D721Med (cell line): ENCODE data around the gene MLYCD.

Experiments
- DNase-seq: peaks from one replicate; pipeline ENCODE4 v3.0.0; 2011; ENCODE audit warnings: low spot score; ENCODE audit not compliant: insufficient read length
- FAIRE-seq: peaks from 2 replicates; lab custom pipeline; 2011; peaks lifted over from hg19 to GRCh38; lab: Jason Lieb, UNC
- TF ChIP-seq, protein P1 (sequence below): IDR thresholded peaks from 2 replicates; pipeline ENCODE4 v1.5.1; 2012; ENCODE audit warnings: mild to moderate bottlenecking, control low read depth; ENCODE audit not compliant: insufficient read depth; ENCODE audit errors: missing control alignments

MLYCD gene

DNA sequence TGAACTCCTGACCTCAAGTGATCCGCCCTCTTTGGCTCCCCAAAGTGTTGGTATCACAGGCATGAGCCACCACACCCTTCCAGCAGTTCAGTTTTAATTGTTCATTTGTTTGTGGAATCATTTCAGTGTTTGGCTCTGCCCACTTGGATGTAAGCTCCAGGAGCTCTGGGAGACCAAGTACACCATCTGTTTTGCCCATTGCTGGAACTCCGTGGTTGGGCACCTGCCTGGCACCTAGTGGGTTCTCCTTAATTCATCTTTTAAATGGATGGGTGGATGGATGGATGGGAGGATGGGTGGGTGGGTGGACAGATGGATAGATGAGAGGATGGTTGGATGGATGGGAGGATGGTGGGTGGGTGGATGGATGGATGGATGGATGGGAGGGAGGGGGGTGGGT lies 68.2 kb downstream of the MLYCD start:
- FAIRE-seq (no peak), DNase-seq (no peak)
- TF ChIP-seq, protein P1, sequence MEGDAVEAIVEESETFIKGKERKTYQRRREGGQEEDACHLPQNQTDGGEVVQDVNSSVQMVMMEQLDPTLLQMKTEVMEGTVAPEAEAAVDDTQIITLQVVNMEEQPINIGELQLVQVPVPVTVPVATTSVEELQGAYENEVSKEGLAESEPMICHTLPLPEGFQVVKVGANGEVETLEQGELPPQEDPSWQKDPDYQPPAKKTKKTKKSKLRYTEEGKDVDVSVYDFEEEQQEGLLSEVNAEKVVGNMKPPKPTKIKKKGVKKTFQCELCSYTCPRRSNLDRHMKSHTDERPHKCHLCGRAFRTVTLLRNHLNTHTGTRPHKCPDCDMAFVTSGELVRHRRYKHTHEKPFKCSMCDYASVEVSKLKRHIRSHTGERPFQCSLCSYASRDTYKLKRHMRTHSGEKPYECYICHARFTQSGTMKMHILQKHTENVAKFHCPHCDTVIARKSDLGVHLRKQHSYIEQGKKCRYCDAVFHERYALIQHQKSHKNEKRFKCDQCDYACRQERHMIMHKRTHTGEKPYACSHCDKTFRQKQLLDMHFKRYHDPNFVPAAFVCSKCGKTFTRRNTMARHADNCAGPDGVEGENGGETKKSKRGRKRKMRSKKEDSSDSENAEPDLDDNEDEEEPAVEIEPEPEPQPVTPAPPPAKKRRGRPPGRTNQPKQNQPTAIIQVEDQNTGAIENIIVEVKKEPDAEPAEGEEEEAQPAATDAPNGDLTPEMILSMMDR, result no peak

DNA sequence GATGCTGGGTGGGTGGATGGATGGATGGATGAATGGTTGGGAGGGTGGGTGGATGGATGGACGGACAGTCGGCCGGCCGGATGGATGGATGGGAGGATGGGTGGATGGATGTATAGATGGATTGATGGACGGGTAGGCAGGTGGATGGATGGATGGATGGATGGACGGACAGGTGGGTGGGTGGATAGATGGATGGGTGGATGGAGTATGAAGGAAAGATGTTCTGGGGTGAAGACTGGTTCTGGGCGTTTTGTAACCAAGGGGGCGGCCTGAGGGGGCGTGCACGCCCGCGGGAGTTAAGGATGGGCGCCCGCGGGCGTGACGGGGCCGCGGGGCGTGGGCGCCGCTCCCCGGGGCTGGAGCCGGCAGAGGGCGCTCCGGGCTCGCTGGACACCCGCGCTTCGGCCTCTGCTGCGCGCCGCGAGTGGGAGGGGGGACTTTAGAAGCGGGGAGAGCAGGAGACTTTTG lies 69.0 kb downstream of the MLYCD start, which contains the start of gene NECAB2:
NECAB2 (plus strand) TSS at position 407 of the 468 bp plus-strand sequence. CDS start 405 bp downstream, outside the sequence.
- FAIRE-seq (no peak), DNase-seq (peak; percentile 62)
- TF ChIP-seq, protein P1, result peak; percentile 64

DNA sequence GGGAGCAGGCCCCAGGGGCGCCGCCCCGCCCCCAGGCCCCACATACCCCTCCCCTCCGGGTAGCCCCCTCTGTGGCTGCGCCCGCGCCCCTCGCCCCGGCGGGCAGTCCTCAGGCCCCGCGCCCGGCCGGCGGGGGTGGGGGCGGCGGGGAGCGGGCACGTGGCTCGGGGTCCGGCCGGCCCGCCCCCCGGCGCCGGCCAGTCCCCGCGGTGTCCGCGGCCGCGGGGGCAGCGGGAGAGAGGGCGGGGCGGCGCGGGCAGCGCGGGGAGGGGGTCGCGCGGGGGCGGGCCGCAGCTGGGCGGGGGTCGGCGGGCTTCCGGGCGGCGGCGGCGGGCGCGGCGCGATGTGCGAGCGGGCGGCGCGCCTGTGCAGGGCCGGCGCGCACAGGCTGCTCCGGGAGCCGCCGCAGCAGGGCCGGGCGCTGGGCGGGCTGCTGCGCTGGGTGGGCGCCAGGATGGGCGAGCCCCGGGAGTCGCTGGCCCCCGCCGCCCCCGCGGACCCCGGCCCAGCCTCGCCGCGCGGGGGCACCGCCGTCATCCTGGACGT lies 69.5 kb downstream of the MLYCD start:
- TF ChIP-seq, protein P1, result no peak
- FAIRE-seq (no peak), DNase-seq (no peak)

DNA sequence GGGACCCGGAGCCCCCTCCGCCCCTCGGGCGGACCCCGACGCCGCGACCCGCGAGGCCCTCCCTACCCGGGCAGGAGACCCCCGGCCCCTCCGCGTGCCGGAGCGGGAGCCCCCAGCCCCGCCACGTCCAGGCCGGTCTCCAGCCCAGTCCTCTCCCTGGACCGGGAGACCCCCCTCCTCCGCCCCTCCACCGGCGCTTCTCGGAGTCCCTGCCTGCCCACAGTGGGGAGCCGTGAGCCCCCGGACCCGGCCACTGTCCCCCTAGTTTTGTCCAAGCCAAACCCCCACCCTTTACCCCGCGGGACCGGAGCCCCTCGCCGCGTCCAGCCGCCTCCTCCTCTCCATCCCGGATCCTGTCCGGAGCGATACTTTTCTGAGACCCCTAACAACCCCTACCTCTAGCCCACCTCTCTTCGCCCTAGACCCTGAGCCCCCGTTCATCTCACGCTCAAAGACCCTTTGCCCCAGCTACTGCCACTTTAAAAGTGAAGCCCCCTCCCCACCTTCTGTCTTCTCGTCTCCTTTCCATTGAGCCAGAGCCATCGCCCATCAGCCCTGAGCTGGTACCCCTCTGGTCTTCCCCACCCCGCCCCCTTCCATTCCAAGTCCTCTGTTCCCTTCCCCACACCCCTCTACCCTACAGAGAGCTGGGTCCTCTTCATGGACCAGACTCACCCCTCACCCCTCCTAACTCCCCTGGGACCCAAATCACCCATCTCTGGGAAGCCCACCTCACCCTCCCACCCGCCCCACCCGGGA lies 70.2 kb downstream of the MLYCD start:
- TF ChIP-seq, protein P1, result no peak
- FAIRE-seq, result no peak
- no peak for DNase-seq

DNA sequence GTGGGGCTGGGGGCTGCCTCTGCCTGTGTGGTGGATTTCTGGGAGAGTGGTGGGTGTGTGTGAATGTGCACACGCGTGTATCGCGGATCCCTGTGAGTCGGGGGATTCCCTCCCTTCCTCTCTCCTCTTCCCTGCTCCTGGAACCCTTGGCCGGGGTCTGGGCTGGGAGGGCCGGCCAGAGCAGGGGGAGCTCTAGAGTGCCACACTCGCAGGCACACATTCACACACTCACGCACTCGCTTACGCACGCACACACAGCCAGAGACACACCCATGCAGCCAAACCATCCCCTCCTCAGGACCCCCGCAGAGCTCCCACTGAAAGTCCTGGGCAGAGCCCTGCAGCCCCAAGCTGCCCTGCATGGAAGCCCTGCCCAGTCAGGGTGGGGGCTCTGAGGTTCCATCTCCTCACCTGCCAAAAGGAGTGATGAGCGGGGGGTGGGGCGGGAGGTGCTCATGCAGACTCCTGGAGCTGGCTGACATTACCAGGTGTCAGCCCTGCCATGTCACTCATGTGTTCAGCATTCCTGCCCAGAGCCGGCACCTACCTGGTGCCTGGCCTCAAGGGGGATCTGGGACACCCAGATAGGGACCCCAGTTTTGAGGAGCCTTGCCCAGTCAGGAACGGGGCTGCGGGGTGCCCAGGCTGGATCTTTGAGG lies 71.0 kb downstream of the MLYCD start:
- TF ChIP-seq, protein P1, result no peak
- FAIRE-seq (no peak), DNase-seq (no peak)

DNA sequence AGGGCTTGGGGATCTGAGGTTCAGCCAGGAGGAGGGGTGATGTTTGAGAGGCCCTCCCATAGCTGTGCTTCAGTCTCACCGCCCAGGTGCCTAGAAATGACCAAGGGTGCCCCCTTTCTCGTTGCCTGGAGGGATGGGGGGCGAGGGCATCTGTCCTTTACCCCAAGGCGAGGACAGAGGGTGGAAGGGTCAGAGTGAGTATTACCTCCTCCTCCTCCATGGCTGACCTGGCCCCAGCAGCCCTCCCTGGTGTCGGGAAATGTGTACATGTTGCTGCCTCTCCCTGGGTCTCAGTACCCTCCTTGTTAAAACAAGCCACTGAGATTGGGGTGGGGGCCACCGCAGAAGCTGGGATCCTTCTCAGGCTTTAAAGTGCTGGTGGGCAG lies 71.5 kb downstream of the MLYCD start:
- no peak for DNase-seq
- TF ChIP-seq, protein P1, result no peak
- no peak for FAIRE-seq
